Lower leg skin (tissue), 4 donors: Measurements from ENCODE around the gene TOP3B. TPM values are rescaled to one million over a fixed set of nuclear protein-coding genes. Genes with fewer than 3 reads are reported as not detected.

Experiments
- DNase-seq, 2 donors: peaks; one replicate each; pipeline ENCODE4 v3.0.0-alpha.2; 2019; ENCODE audit warnings: low spot score in 2 of 2
- H3K4me3 ChIP-seq: fragments of 200-600 bp; sonication (generic); 2 replicates; pipeline ENCODE4 v1.5.1; 2017; ENCODE audit warnings: mild to moderate bottlenecking, low read depth; ENCODE audit not compliant: poor library complexity, severe bottlenecking
- CTCF ChIP-seq, 3 donors: fragments of 450-650 bp; IDR thresholded peaks; one replicate each; pipeline ENCODE4 v1.5.1; 2016; ENCODE audit warnings: antibody characterized with exemption in 3 of 3, mild to moderate bottlenecking in 3 of 3, moderate library complexity in 2 of 3
- POLR2A ChIP-seq, 2 donors: fragments of 450-650 bp; IDR thresholded peaks; one replicate each; pipeline ENCODE4 v1.6.1; 2016 to 2017; ENCODE audit warnings: antibody characterized with exemption in 2 of 2, mild to moderate bottlenecking in 1 of 2, moderate library complexity in 1 of 2
- WGBS, 2 donors: methylation state at CpG; one replicate each; pipeline ENCODE4 v1.1.5; 2018; 5-methylcytosine and 5-hydroxymethylcytosine counted together
- intact Hi-C: fragments of 100-400 bp; cut with DNase I; formaldehyde crosslinking; loops from one replicate; pipeline ENCODE4 v1.15.0; 2023; ENCODE audit warnings: low total_unique reads
- total RNA-seq, 4 donors: library from RNA; depleted of rRNA; stranded (reverse); fragments of >200 nt; gene quantifications; one replicate each; pipeline ENCODE4 v1.1.0, GENCODE V29; 2016

TOP3B gene
- total RNA-seq, 4 donors from 2014 or later = 23.6 to 53.6 (median 29.7) TPM

GRCh38 chr22:21922370-21923162, 60.0 kb downstream of the TOP3B start:
- 91 to 94% methylated on average over 20 of the region's 20 CpGs for WGBS, 2 donors
- intact Hi-C loops = no loop called here
- no peak for DNase-seq
- H3K4me3 ChIP-seq = no peak overlapping the region
- TF ChIP-seq CTCF (IDR thresholded peaks at IDR 0.05) (no peak), POLR2A (IDR thresholded peaks at IDR 0.05) (no peak)

DNA sequence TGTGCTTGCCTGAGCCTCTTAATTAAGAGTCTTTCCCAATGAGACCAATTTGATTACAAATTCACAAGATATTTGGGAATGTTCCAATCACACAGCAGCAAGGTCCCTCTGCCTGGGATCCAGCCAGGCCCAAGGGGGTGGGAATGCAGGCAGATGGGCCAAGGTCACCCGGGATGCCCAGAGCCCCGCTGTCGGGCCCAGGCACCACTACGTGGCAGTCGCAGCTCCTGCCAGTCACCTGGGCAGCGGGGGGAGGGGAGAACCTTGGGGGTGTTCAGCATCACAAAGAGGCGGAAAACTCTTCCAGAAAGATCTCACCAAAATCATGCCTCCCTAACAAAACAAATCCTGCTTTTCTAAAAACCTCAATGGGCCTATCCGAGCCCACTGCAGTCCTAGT, 60.9 kb downstream of the TOP3B start:
- intact Hi-C loops = no loop called here
- TF ChIP-seq POLR2A (IDR thresholded peaks at IDR 0.05) (no peak), CTCF (IDR thresholded peaks at IDR 0.05) (no peak)
- DNase-seq = no peak
- H3K4me3 ChIP-seq = no peak overlapping the region
- 75 to 90% methylated on average over 8 of the region's 8 CpGs for WGBS, 2 donors

GRCh38 chr22:21921184-21921721, 61.3 kb downstream of the TOP3B start:
- no peak overlapping the region for H3K4me3 ChIP-seq
- TF ChIP-seq POLR2A (IDR thresholded peaks at IDR 0.05) (no peak), CTCF (IDR thresholded peaks at IDR 0.05) (no peak)
- 75 to 86% methylated on average over 9 to 11 of the region's 13 CpGs for WGBS, 2 donors
- no peak for DNase-seq
- intact Hi-C loops = no loop called here

GRCh38 chr22:21920341-21921183, 62.0 kb downstream of the TOP3B start:
- intact Hi-C loops = no loop called here
- H3K4me3 ChIP-seq = no peak overlapping the region
- DNase-seq = no peak
- WGBS, 2 donors = 68 to 70% methylated on average over 16 of the region's 16 CpGs
- TF ChIP-seq POLR2A (IDR thresholded peaks at IDR 0.05) (no peak), CTCF (IDR thresholded peaks at IDR 0.05) (no peak)

- intact Hi-C loops = no loop called here
- H3K4me3 ChIP-seq = no peak overlapping the region
- DNase-seq = no peak
- no peak for TF ChIP-seq CTCF (IDR thresholded peaks at IDR 0.05)
- TF ChIP-seq POLR2A (IDR thresholded peaks at IDR 0.05) = no peak
- WGBS, 2 donors = 70 to 72% methylated on average over 16 to 20 of the region's 20 CpGs
Observed at GRCh38 chr22:21919526-21920307, 62.9 kb downstream of the TOP3B start.
